HG03442 (cell line): Measurements from ENCODE around the gene SSU72.
A peak's percentile ranks its signal among the peaks of the same experiment; 100 is the strongest.

Source experiments
- ATAC-seq: cut with Tn5 transposase; IDR thresholded peaks from one replicate; pipeline ENCODE4 v1.9.1; 2021; ENCODE audit warnings: mild to moderate bottlenecking, moderate library complexity; ENCODE audit not compliant: unreplicated experiment

Gene SSU72

DNA sequence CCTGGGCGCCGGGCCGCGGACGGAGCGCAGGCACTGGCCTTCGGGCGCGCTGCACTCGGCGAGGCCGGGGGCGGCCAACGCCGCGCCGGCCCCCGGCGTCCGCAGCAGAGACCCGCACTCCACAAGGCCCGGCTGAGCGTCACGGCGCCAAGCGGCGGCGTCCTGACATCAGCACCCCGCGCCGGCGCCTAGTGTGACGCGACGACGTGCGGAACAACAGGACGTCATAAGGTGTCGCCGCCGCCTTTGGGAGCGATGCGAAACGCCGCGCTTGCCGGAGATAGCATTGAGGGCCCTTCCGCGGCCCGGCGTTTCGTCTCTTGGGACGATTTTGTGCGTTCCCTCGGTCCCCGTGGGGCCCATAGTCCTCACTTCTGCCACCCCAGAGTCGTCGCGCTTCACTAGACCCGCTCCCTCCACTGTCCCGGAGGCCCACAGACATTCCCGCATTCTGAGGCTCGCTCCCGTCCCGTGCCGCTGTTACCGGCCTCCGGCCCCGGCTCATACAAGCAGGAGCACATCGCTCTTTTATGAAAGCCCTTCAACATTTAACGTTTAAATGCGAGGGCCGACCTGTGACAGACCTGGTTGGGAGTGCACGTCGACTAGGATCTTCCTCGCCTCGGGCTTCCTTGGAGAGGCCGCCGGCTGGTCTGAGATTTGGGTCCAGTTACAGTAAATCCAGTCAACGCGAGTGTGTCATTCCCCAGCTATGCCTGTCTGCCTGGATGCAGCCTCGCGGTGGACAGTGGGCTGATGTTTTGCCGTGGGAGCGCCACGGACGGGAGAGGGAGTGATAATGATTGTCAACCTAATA, at the start of gene SSU72:
Gene SSU72, minus strand, starts transcription at position 143 of the 817 bp plus-strand sequence. CDS start 306 bp downstream, outside the sequence.
- peak; percentile 82 for ATAC-seq

DNA sequence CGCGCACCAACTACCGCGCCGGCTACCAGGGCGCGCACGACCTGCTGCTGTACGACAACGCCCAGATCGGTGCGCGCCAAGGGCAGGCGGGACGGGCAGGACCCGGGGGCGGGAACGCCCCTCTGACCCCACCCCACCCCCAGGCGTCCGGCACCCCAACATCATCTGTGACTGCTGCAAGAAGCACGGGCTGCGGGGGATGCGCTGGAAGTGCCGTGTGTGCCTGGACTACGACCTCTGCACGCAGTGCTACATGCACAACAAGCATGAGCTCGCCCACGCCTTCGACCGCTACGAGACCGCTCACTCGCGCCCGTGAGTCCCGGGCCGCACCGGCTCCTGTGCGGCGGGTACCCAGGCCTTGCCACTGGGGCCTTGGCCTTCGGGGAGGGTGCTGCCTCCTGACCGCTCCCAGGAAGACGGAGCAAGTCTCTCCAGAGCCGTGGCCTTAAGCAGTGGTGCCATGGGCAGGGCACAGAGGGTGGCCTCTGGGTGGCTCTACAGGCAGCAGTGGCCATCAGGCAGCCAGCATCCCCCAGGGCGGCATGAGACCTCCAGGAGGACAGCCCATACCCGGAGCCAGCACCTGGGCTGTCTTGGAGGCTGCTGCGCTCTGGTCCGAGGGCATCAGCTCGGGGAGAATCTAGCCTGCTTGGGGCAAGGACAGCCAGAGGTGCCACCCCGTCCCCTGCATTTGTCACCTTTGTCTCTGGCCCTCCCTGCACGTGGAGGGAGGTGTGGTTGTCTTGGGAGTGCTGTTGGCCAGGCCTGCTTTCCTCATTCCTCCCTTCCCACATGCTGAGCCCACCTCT, 49.2 kb upstream of the SSU72 start:
- ATAC-seq, result no peak

DNA sequence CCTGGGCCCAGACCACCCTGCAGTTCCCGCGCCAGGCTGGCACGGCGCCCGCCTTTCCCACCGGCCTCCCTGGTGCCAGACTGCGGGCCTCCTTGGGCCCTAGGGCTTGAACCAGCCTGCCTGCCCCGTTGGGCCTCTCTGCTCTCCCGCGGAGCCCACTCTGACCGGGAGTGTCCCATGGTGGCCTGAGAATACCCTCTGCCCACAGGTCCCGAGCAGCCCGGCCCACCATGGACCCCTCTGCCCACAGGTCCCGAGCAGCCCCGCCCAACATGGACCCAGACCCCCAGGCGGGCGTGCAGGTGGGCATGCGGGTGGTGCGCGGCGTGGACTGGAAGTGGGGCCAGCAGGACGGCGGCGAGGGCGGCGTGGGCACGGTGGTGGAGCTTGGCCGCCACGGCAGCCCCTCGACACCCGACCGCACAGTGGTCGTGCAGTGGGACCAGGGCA, 48.5 kb upstream of the SSU72 start:
- ATAC-seq, result no peak

DNA sequence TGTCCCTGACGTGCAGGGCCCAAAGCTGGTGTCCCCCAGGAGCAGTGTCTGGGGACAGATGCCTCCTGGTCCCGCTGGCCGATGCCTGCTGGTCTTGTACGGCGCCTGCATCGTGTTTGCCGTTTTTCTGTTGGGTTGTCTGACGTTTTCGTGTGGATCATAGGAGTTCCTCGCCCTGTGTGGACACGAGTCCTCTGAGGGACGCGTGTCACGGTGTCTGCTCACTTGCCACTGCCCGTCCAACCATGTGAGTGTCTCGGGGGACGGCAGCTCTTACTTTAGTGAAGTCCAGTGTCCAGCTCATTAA, 48.1 kb upstream of the SSU72 start:
- no peak for ATAC-seq

DNA sequence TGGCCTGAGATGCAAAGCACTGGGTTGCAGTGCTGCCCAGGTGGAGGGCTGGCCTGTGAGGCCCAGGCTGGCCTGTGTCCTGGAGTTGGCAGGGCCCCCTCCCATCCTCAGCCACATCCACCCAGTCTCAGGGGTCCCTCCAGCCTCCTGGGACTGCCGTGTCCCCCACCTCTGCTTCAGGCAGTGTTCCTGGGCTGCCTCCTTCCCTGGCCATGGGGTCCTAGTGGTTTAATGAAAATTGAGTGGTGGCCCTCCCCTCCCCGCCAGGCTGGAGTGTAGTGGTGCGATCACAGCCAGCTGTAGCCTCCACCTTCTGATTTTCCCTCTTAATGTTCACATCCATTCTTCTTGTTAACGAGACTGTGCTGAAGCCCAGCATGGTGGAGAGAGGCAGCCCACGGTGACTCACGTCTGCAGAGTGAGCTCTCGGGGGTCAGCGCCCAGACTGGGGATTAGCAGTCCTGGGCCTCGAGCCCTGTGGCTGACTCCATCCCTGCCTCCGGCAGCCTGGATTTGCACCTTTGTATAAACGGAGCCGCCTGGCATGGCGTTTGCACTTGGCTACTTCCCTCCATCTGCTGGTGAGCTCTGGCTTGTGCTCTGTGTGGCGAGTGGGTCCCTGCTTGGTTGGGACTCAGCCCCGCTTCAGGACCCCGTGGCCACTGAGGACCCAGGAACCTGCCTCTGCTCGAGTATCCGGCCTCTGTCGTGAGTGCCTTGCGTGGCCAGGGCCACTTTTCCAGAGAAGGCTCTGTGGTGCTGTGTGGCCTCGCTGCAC, 47.5 kb upstream of the SSU72 start:
- ATAC-seq, result no peak

DNA sequence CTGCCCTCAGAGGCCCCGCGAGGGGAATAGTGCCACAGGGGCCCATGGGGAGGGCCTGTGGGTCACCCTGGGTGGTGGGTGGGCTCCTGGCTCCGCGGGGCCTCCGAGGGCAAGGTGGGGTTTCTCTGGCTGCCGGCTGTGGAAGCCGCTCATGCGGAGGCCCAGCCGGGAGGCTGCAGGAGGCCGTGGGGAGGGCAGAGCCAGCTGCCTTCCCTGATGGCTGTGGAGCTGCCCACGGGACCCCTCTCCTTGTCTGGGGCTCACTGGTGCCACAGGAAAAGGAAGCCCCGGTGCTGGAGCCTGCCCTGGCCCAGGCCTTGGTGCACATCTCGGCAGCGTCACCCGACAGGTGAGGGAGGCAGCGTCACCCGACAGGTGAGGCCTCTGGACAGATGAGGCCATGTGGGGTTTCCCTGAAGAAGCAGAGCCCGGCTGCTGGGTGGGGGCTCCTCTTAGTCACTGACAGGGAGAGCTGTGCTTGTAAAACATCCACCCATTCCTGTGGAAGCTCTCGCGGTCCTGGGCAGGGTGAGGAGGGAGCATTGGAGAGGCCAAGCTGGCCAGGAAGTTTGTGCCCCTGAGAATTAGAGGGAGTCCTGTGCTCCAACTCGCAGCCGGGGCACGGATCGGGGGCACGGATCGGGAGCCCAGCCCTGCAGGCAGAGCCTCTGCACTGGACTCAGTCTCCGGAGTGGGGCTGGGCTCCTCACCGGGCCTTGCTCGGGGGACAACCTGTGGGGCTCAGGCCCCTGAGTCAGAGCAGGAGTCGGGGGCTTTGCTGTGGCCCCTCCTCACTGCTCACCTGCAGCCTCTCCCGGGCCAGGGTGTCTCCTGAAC, 46.7 kb upstream of the SSU72 start:
- no peak for ATAC-seq

DNA sequence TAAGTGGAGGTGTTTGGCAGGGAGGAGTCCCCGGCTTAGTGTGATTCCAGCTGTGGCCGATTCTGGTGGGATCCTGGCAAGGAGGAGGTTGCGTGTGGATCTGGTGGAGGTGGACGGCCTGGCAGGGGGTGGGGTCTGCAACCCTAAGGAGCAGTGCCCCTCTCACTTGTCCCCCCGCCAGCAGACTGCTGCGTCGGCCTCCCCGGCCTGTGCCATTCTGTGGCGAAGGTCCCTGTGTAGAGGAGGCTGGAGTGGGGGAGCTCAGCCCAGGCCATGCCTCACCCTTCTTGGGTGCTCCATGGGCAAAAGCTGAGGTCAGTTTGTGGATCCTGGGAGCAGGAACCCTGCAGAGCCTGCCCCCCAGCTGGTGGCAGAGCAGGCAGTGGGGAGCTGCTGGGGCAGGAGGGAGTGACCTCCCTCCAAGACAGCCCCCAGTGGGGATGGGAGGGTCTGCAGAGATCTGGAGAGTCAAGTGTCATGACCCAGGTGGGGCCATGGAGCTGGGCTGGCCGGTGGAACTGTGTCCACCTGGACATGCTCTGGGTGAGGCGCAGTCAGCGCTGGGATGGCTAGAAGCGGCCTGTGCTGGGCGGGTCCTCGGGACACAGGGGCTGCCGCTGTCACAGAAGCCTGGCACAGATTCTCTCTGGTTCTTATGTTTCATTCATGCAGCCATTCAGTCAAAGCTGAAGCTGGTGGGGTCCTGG, 45.9 kb upstream of the SSU72 start:
- no peak for ATAC-seq

DNA sequence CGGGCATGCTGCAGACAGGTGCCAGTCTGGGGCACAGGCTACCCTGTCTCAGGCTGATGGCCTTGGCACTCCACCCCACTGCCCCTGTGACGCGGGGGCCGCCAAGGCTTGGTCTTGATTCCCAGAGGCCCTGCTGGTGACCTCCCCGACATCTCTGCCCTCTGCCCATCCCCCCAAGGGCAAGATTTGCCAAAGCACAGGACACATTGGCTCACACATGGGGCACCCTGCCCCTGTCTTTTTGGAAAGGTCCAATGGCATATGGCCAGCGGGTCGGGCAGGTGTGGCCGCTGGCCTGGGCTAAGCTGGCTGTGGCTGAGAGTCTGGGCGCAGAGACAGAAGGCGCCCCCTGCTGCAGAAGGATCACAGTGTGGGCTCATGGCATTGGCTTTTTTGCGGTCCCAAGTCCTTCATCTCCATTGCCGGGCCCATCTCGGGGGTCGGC, 45.3 kb upstream of the SSU72 start:
- no peak for ATAC-seq

DNA sequence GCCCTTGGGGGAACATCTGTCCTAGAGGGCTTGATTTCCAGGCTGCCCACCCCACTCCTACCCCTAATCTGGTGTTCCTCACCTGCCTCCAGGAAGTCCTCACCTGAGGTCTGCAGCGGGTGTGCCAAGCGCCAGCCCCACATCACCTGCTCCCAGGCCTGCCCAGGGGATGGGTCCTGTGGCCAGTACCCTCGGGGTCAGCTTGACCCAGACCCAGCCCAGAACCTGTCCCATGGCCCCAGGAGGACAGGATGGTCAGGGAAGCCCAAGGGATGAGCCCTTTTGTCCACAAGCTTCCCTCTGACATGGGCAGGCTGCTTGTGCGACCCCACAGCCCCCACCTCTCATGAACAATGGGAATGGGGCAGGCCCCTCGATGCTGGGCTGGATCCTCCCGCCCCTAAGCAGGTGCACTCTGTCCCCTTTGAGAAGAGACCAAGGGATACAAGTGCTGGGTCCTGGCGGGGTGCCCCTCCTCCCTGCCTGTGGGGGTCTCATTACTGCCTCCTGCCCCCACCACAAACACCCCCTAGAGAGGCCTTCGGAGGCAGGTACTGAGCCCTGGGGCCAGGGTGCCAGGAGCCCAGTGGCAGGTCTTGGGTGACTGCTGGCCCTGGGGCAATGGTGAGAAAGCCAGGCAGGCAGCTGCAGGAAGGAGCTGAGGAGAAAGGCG, 43.9 kb upstream of the SSU72 start:
- no peak for ATAC-seq

DNA sequence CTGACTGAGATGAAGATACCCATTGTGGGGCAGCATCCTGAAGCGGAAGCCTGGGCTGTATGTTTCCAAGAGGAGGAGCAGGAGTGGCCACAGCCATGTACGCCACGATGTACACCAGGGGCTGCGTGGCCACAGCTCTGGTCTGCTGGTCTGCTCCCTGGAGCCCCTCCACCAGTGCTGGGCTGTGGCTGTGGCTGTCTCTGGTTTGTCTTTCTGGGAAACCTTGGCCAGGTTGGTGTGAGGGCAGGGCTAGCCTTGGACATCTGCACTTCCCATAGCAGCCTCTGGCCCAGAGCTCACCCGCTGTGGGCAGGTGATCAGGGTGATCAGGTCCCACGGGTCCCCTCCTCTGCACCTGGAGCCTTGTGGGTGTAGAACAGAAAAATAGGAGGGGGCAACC, 43.3 kb upstream of the SSU72 start:
- no peak for ATAC-seq

DNA sequence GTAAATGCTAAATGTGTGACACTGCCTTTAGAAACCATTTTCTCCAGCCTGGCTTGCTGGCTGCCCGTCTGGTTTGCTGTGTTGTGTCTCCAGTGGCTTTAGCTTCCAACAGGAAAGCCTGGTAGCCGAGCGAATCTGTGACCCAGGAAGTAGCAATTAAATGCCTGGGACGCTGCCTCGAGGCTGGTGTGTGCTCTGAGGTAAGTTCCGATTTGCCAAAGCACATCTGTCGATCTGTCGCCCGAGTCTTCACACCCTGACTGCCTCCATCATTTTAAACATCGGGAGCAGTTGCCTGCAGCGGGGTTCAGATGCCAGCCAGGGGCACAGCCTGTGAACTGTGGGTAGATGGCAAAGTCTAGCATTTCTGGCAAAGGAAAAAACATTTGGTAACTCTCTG, 42.9 kb upstream of the SSU72 start:
- no peak for ATAC-seq

DNA sequence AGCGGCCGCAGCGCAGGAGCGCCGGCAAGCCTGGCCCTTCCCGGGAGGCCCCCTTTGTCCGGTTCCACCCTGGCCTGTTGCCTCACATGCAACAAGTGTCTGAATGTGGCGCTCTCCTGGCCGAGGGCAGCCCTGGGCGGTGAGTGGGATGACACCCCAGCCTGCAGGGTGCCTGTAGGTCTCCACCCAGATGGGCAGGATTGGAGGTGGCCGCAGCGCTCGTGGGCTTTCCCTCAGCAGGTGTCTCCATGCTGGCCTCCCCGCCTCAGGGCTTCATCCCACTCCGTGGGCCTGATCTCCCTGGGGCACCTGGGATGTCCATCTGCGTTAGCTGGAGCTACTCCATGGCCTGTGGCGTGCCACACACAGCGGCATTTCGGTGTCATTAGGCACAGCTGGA, 42.2 kb upstream of the SSU72 start:
- ATAC-seq, result no peak

DNA sequence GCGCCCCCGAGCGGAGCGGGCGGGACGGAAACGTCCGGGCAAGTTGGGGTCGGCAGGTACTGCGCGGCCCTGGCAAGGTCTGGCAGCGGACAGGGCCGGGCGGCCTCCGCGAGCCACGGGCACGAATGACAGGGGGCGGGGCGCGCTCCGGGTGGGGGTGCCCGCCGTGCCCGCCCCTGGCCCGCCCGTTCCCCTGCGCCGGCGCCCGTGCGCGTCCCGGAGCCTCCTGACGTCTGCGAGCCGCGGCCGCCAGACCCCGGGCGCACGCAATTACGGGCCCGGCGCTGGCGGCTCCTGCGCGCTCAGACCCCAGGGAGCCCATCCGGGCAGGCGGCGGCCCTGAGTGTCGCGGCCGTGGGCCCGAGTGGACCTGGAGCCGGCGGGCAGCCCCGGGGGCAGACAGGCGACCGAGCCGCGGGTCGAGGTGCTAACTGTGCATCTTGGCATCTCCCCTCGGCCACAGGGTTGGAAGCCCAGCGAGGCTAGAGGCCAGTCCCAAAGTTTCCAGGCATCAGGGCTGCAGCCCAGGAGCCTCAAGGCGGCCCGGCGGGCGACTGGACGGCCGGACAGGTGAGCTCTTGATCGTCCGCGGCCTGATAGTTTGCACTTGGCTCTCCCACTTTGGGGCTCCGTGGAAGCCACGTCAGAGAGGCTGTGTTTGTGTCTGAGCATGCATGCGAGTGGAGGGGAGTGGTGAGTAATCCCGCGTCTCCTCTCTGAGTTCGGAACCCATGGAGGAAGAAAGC, 41.6 kb upstream of the SSU72 start:
- ATAC-seq, result peak; percentile 2

DNA sequence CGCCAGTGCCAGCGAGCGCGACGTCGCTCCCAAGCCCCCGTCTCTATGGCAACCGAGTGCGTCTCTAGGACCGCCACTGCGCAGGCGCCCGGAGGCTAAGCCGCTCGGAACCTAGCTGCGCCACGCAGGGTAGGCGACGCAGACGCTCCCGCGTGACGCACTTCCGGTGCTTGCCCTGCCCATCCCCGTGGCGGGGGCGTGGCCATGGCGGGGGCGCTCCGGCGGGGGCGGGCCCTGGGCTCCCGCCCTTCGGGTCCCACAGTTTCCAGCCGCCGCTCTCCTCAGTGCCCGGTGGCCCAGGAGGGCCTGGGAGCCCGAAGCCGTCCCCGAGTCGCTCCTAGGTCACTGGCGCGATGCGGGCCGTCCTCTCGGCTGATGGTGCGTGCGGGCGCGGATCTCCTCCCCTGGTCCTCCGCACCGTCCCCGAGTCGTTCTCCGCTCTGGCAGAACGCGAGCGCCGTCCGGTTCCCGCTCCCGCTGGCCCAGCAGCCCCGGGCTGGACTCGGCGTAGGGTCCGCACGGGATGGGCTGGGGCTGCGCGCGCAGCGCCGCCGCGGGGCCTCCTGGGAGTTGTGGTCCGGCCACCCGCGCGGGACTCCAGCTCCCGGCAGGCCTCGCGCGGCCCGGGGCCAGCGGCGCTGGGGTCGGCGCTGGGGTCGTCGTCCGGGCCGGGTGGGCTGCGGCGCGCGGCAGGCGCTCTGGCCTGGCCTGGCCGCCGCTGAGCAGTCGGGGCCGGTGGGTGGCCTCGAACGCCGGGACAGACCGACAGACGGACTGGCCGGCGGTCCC, 40.8 kb upstream of the SSU72 start, which contains the start of gene MIB2:
Gene MIB2, plus strand, starts transcription at position 245 of the 789 bp plus-strand sequence. CDS start 7,953 bp downstream, outside the sequence.
- ATAC-seq, result peak; percentile 76

DNA sequence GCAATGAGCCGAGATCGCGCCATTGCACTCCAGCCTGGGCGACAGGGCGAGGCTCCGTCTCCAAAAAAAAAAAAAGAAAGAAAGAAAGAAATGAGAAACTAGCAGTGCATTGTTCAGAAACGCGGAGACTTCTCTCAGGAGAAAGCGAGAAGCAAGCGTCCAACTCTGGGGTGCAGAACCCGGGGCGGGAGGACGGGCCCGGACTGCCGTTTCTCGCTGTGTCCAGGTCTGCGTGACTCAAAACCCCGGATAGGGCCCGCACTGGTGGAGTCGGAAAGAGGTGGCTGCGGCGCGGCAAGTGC, 40.2 kb upstream of the SSU72 start:
- ATAC-seq, result no peak

DNA sequence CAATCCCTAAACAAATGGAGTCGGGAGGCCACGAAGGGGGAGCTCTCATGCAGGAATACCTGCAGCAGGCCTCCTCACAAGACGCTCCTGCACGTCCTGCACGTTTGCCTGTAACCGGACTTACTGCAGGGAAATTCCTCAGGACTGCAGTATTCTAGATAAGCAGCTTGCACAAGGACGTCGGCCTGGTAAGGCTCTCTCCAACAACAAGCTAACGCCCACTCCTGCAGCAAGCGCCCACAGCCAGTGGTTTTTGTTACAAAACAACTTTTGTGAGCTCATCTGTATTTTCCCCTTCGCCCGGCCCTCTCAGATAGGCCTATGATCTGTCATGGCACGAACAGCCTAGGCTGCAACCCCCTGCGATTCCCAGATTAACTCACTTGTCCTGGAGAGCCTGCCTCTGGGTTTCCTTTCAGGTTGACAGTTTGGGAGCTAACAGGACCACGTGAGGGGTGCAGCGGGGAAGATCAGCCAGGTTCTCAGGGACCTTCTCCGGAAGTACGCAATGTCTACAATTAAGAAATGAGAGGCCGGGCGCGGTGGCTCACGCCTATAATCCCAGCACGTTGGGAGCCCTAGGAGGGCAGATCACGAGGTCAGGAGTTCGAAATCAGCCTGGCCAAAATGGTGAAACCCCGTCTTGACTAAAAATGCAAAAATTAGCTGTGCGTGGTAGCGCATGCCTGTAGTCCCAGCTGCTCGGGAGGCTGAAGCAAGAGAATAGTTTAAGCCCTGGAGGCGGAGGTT, 39.7 kb upstream of the SSU72 start:
- ATAC-seq, result no peak

DNA sequence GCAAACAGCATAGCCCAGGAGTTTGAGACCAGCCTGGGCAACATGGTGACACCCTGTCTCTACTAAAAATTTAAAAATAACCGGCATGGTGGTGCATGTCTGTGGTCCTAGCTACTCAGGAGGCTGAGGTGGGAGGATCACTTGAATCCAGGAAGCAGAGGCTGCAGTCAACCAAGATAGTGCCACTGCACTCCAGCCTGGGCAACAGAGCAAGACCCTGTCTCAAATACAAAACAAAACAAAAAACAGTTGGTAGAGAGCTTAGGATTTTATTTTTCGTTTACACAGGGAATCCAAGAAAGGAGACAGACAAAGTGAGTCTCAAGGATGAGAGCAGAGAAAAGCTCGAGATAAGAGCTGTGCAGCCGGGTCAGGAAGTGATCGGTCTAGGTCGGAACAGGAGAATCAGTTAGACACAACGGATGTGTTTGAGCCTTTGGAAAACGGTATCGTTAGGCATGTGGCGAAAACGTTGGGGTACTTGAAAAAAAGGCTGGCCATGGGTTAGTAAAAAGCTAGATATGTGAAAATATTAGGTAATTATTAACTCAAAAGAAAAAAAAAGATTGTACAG, 38.9 kb upstream of the SSU72 start:
- ATAC-seq, result no peak
